Upper lobe of left lung (tissue), 6 donors: ENCODE measurements around the gene ARHGAP15. TPM values are rescaled to one million over a fixed set of nuclear protein-coding genes. Genes with fewer than 3 reads are reported as not detected.

Experiments used
- ATAC-seq, 2 donors: fragments of 200-7000 bp; cut with Tn5 transposase; one replicate each; pipeline ENCODE4 v1.9.1; 2022; ENCODE audit warnings: mild to moderate bottlenecking in 2 of 2, moderate library complexity in 2 of 2; ENCODE audit not compliant: low FRiP score in 2 of 2
- DNase-seq, 2 donors: peaks; one replicate each; pipeline ENCODE4 v3.0.0-alpha.2; 2019 to 2020
- H3K27ac ChIP-seq, 4 donors: fragments of 200-600 bp; sonication (generic); one replicate each; pipeline ENCODE4 v1.5.1; 2016 to 2019
- H3K27me3 ChIP-seq, 4 donors: fragments of 200-600 bp; sonication (generic); one replicate each; pipeline ENCODE4 v1.5.1; 2017 to 2019
- H3K36me3 ChIP-seq, 4 donors: fragments of 200-600 bp; sonication (generic); one replicate each; pipeline ENCODE4 v1.5.1; 2016 to 2019
- H3K4me1 ChIP-seq, 4 donors: fragments of 200-600 bp; sonication (generic); one replicate each; pipeline ENCODE4 v1.5.1; 2018 to 2019
- H3K4me3 ChIP-seq, 4 donors: fragments of 200-600 bp; sonication (generic); one replicate each; pipeline ENCODE4 v1.5.1; 2017 to 2019; ENCODE audit warnings: mild to moderate bottlenecking in 2 of 4, moderate library complexity in 1 of 4
- H3K9me3 ChIP-seq, 4 donors: fragments of 200-600 bp; sonication (generic); one replicate each; pipeline ENCODE4 v1.5.1; 2018 to 2019
- EP300 ChIP-seq, 4 donors: sonication (generic); formaldehyde crosslinking; IDR thresholded peaks; one replicate each; pipeline ENCODE4 v1.5.1; 2017; ENCODE audit warnings: antibody characterized with exemption in 4 of 4, control low read depth in 2 of 4
- POLR2A ChIP-seq, 4 donors: fragments of 450-650 bp; IDR thresholded peaks; one replicate each; pipeline ENCODE4 v1.5.1; 2016 to 2017; ENCODE audit warnings: antibody characterized with exemption in 4 of 4, mild to moderate bottlenecking in 2 of 4
- POLR2AphosphoS5 ChIP-seq, 2 donors: sonication (generic); formaldehyde crosslinking; IDR thresholded peaks; one replicate each; pipeline ENCODE4 v1.5.1; 2017; ENCODE audit warnings: antibody characterized with exemption in 2 of 2
- WGBS, 2 donors: methylation state at CpG; one replicate each; pipeline ENCODE4 v1.1.5; 2017 to 2018; 5-methylcytosine and 5-hydroxymethylcytosine counted together
- total RNA-seq, 6 donors: library from RNA; depleted of rRNA in 4 of 6; stranded (reverse); fragments of >200 nt in 4 of 6; gene quantifications; one replicate each; pipeline versions ENCODE4 v1.1.0 to v1.2.1, GENCODE V29; 2016 to 2021
- TF ChIP-seq, protein P1 (sequence below), 6 experiments: fragments of 450-650 bp in 4 of 6; fragments of 200-600 bp in 2 of 6; sonication (generic) in 2 of 6; IDR thresholded peaks; one replicate each; pipeline ENCODE4 v1.5.1; 2016 to 2019; ENCODE audit warnings: antibody characterized with exemption in 6 of 6
- donor health status: DM: no; HTN: no; CAD: no; lungs with moderate emphysema.
- donor health status: DM: no; HTN: yes; CAD: no; lungs with severe emphysema.

The ARHGAP15 gene
- total RNA-seq, 6 donors from 2014 or later = 11.9 to 57.6 (median 17.5) TPM

DNA sequence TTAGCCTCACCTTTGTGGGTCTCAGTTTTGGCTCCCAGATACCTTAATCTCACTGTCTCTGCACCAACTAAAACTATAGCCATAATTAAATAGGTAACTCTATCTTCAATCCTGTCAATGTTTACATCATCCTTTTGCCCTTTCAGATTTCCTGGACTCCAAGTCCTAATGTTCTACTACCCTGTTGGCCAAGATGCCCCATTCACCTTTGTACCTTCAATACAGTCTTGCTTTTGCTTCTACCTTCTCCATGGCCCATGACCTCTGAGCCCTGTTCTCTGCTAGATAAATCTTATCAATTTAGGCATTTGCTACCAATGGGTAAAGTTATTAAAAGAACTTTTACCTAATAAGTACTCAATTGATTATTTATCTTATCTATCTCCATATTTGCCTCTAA lies 635.5 kb downstream of the ARHGAP15 start:
- no peaks in the 10 kb centered on the region for H3K9me3 ChIP-seq
- no peak for TF ChIP-seq POLR2A (IDR thresholded peaks at IDR 0.05)
- TF ChIP-seq, protein P1, sequence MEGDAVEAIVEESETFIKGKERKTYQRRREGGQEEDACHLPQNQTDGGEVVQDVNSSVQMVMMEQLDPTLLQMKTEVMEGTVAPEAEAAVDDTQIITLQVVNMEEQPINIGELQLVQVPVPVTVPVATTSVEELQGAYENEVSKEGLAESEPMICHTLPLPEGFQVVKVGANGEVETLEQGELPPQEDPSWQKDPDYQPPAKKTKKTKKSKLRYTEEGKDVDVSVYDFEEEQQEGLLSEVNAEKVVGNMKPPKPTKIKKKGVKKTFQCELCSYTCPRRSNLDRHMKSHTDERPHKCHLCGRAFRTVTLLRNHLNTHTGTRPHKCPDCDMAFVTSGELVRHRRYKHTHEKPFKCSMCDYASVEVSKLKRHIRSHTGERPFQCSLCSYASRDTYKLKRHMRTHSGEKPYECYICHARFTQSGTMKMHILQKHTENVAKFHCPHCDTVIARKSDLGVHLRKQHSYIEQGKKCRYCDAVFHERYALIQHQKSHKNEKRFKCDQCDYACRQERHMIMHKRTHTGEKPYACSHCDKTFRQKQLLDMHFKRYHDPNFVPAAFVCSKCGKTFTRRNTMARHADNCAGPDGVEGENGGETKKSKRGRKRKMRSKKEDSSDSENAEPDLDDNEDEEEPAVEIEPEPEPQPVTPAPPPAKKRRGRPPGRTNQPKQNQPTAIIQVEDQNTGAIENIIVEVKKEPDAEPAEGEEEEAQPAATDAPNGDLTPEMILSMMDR (IDR thresholded peaks at IDR 0.05) = no peak
- TF ChIP-seq EP300 (IDR thresholded peaks at IDR 0.05) = no peak
- TF ChIP-seq POLR2AphosphoS5 (IDR thresholded peaks at IDR 0.05) = no peak
- H3K36me3 ChIP-seq = peaks cover 0 to 4% (median 0%) of the 10 kb centered on the region in 4 donors
- H3K4me1 ChIP-seq = no peaks in the 10 kb centered on the region
- H3K4me3 ChIP-seq = no peak overlapping the region
- DNase-seq = no peak
- no peaks in the 10 kb centered on the region for H3K27me3 ChIP-seq
- ATAC-seq = no peak
- no peak overlapping the region for H3K27ac ChIP-seq

DNA sequence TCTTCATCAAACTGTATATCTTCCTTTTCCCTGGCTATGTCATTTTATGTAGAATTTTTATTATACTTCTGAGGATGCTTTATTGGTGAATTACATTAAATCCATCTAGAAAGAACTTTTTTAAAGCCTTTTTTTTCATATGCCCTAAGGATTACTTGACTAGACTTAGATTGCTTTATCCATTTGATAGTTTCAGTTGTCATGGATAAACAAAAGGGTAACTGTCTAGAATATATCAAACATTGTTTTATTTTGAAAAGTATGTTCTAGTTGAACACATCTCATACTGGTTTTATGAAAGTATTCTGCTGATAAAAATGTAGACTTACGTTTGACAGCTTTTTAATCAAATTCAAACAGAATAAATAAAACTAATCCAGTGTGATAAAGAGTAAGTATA lies 639.8 kb downstream of the ARHGAP15 start:
- ATAC-seq (no peak), DNase-seq (no peak)
- H3K9me3 ChIP-seq = no peaks in the 10 kb centered on the region
- H3K4me1 ChIP-seq = no peaks in the 10 kb centered on the region
- peaks cover 0 to 4% (median 0%) of the 10 kb centered on the region in 4 donors for H3K36me3 ChIP-seq
- TF ChIP-seq EP300 (IDR thresholded peaks at IDR 0.05) (no peak), POLR2AphosphoS5 (IDR thresholded peaks at IDR 0.05) (no peak), POLR2A (IDR thresholded peaks at IDR 0.05) (no peak)
- TF ChIP-seq, protein P1 (IDR thresholded peaks at IDR 0.05) = no peak
- no peaks in the 10 kb centered on the region for H3K27me3 ChIP-seq
- H3K27ac ChIP-seq = no peak overlapping the region
- WGBS, 2 donors = 89 to 92% methylated on average over 1 of the region's 1 CpG
- no peak overlapping the region for H3K4me3 ChIP-seq

DNA sequence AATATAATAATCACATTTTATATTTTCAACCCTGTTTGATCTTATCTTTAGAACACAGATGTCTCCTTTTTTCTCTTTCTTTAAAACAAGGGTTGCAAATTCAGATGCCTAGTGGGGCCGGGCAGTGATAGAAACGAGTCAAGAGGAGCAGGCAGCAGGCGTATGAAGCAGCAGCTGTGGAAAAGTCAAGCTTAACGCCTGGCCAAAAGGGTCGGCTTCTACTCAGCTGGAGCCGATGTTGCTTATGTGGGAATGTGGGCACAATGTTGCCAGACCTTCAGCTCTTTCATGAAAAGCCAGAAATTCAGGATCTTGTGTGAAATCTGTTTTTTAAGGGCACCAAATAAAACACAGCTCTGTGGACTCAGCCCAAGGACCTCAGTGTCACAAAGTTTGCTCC lies 642.7 kb downstream of the ARHGAP15 start:
- ATAC-seq = no peak
- no peaks in the 10 kb centered on the region for H3K27me3 ChIP-seq
- no peak for TF ChIP-seq POLR2A (IDR thresholded peaks at IDR 0.05)
- TF ChIP-seq EP300 (IDR thresholded peaks at IDR 0.05) = no peak
- no peak for TF ChIP-seq POLR2AphosphoS5 (IDR thresholded peaks at IDR 0.05)
- no peak overlapping the region for H3K4me3 ChIP-seq
- H3K36me3 ChIP-seq = peaks cover 0 to 4% (median 0%) of the 10 kb centered on the region in 4 donors
- no peak for DNase-seq
- no peaks in the 10 kb centered on the region for H3K9me3 ChIP-seq
- WGBS, 2 donors = 53 to 72% methylated on average over 6 of the region's 6 CpGs
- H3K4me1 ChIP-seq = no peaks in the 10 kb centered on the region
- no peak overlapping the region for H3K27ac ChIP-seq

DNA sequence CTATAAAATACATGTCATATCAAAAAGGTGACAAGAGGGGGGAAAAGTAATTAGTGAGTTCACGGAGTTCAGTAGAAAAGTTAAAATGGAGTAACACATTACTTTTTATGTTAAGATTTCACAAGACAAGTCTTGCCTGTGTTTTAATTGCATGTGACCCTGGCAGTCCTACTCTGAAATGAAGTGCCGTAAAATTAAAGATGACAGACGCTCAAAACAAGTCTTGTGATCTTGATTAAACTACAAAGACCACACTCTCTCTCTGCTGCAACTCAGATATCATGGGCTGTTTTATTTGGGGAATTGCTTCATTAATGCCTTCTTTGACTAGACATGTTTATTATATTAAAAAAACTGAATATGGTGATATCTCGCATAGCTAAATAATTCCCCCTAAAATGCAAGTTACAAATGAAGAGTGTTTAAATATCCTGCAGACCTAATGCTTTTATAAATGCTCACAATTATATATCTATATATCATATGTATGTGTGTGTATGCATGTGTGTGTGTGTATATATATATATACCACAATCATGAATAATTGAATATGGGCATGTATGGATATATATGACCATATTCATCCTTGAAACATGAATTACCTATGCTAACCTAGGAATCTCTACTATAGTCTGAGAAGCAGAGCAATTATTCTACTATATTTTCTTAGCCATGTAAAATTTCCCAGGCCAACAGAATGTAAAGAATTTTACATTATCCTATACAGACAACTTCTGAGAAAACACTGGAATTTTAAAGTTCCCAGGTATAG lies 647.5 kb downstream of the ARHGAP15 start:
- Histone ChIP-seq H3K27ac (no peak overlapping the region), H3K27me3 (no peaks in the 10 kb centered on the region), H3K9me3 (no peaks in the 10 kb centered on the region), H3K4me1 (no peaks in the 10 kb centered on the region), H3K4me3 (no peak overlapping the region), H3K36me3 (no peaks in the 10 kb centered on the region)
- DNase-seq (no peak), ATAC-seq (no peak)
- TF ChIP-seq POLR2AphosphoS5 (IDR thresholded peaks at IDR 0.05) (no peak), EP300 (IDR thresholded peaks at IDR 0.05) (no peak)
- TF ChIP-seq, protein P1 (IDR thresholded peaks at IDR 0.05) = no peak
- WGBS, 2 donors = 85 to 86% methylated on average over 4 of the region's 4 CpGs

DNA sequence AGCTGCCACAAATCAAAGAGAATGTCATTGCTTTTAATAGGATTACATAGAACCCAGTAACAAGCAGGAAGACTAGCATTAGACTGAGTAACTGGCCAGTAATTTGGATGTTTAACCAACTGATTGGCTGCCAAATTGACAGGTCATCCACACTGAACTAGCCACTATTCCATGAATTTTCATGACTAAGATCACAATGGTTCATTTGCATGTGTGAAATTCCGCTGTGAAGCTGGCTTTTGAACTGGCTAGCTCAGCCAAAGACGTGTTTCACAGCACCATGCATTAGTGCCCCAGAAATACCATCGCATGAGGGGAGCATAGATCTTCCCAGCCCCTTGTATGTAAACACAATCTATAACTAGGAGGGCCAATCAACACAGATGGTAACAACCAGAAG lies 649.8 kb downstream of the ARHGAP15 start:
- 81 to 88% methylated on average over 2 to 3 of the region's 3 CpGs for WGBS, 2 donors
- Histone ChIP-seq H3K27ac (no peak overlapping the region), H3K36me3 (no peaks in the 10 kb centered on the region), H3K9me3 (no peaks in the 10 kb centered on the region), H3K4me3 (no peak overlapping the region), H3K4me1 (no peaks in the 10 kb centered on the region), H3K27me3 (no peaks in the 10 kb centered on the region)
- TF ChIP-seq, protein P1 (IDR thresholded peaks at IDR 0.05) = no peak
- TF ChIP-seq POLR2A (IDR thresholded peaks at IDR 0.05) (no peak), POLR2AphosphoS5 (IDR thresholded peaks at IDR 0.05) (no peak), EP300 (IDR thresholded peaks at IDR 0.05) (no peak)
- DNase-seq = no peak
- ATAC-seq = no peak
